ENCODE data around the gene KRTAP4-8. TPM values are rescaled to one million over a fixed set of nuclear protein-coding genes. Genes with fewer than 3 reads are reported as not detected.
"Not testable (repeated sequence)": the region's sequence is repeated elsewhere in the genome, so short reads cannot be mapped to it uniquely, and the experiment has no call there.

KRTAP4-8 gene
- total and polyA plus RNA-seq, 2 of the 13 experiments (the other 11 are each of a cell fraction or from before 2014, with no cell fraction given) = not detected

GRCh38 chr17:41101586-41102259 is 3.8 kb upstream of the KRTAP4-8 start, which contains the start of gene KRTAP4-16:
KRTAP4-16 (minus strand) TSS chr17:41102209; CDS start chr17:41102209, 0 bp downstream.
- ChIA-PET POLR2A (no interaction called here), CTCF (ENCODE audit: low intra/inter-chr PET ratio, low total read pairs) (no interaction called here)
- WGBS (ENCODE audit: low lambda C conversion rate) = 21% methylated on average over 10 of the region's 10 CpGs
- intact Hi-C loops (cut with micrococcal nuclease; ENCODE audit: unreplicated experiment) (no loop called here), in situ Hi-C loops (cut with HindIII; ENCODE audit: extremely low pct_ligation_motif_present, low pct_unique_long_range_greater_than_20kb) (no loop called here)
- peaks cover 0 to 11% of the 10 kb centered on the region in 2 experiments; a peak in 2 of 5 replicates for H3K27me3 ChIP-seq (ENCODE audit: control insufficient read depth in 1 of 2, insufficient read depth in 2 of 2, low read length in 2 of 2)
- no peak within 1 kb of the TSS for H3K27ac ChIP-seq (ENCODE audit: extremely low read length, insufficient read depth, low read length)
- no peak within 1 kb of the TSS for H2AFZ ChIP-seq (ENCODE audit: low read length)
- no TSS peak for BruUV-seq (replicated peaks)
- 0 out of 2 replicates have a peak, but pooled peaks have one; percentile 40 for TF ChIP-seq PCBP1 (IDR thresholded peaks at IDR 0.05; ENCODE audit: borderline replicate concordance, low read depth, low read length)
- no peak for TF ChIP-seq ZNF318 (CRISPR knock-in tag; IDR thresholded peaks at IDR 0.05)
- no peak within 1 kb of the TSS for H3K4me3 ChIP-seq (replicated peaks in 1 of 3; ENCODE audit: insufficient read depth in 1 of 3, low read depth in 2 of 3, low read length in 3 of 3)
- H3K36me3 ChIP-seq (replicated peaks in 1 of 2; ENCODE audit: control insufficient read depth in 1 of 2, insufficient read depth in 2 of 2, low read length in 2 of 2) = no peaks in the 10 kb centered on the region
- H3K79me2 ChIP-seq (ENCODE audit: insufficient read depth, low read length) = no peaks in the 10 kb centered on the region
- no peak for DNase-seq (ENCODE audit: low spot score)
- no peaks in the 10 kb centered on the region for H3K9me3 ChIP-seq (ENCODE audit: low read length)
- H3K9ac ChIP-seq (ENCODE audit: insufficient read depth, low read depth, low read length) = no peak within 1 kb of the TSS
- H4K20me1 ChIP-seq (ENCODE audit: insufficient read depth, low read length) = no peaks in the 10 kb centered on the region
- no peak for FAIRE-seq
- H3K4me2 ChIP-seq (ENCODE audit: low read depth, low read length) = no peak within 1 kb of the TSS
- no peak for ATAC-seq
- no peaks in the 10 kb centered on the region for H3K4me1 ChIP-seq (ENCODE audit: insufficient read depth, low read length)

GRCh38 chr17:41099682-41100480 is 1.9 kb upstream of the KRTAP4-8 start:
- H3K4me1 ChIP-seq (ENCODE audit: insufficient read depth, low read length); DNase-seq (ENCODE audit: low spot score); FAIRE-seq; H3K79me2 ChIP-seq (ENCODE audit: insufficient read depth, low read length); H3K27ac ChIP-seq (ENCODE audit: extremely low read length, insufficient read depth, low read length); H3K36me3 ChIP-seq (replicated peaks in 1 of 2; ENCODE audit: control insufficient read depth in 1 of 2, insufficient read depth in 2 of 2, low read length in 2 of 2); H2AFZ ChIP-seq (ENCODE audit: low read length); in situ Hi-C loops (cut with HindIII; ENCODE audit: extremely low pct_ligation_motif_present, low pct_unique_long_range_greater_than_20kb); H3K4me3 ChIP-seq (replicated peaks in 1 of 3; ENCODE audit: insufficient read depth in 1 of 3, low read depth in 2 of 3, low read length in 3 of 3); CTCF ChIA-PET (ENCODE audit: low intra/inter-chr PET ratio, low total read pairs); H3K4me2 ChIP-seq (ENCODE audit: low read depth, low read length); H3K9ac ChIP-seq (ENCODE audit: insufficient read depth, low read depth, low read length); H3K9me3 ChIP-seq (ENCODE audit: low read length); BruUV-seq (replicated peaks); POLR2A ChIA-PET; H4K20me1 ChIP-seq (ENCODE audit: insufficient read depth, low read length); intact Hi-C loops (cut with micrococcal nuclease; ENCODE audit: unreplicated experiment); ATAC-seq: not testable (repeated sequence)
- WGBS (ENCODE audit: low lambda C conversion rate) = 15% methylated on average over 7 of the region's 7 CpGs
- H3K27me3 ChIP-seq (ENCODE audit: control insufficient read depth in 1 of 2, insufficient read depth in 2 of 2, low read length in 2 of 2) = peaks cover 0 to 11% of the 10 kb centered on the region in 2 experiments; a peak in 2 of 5 replicates

Measured in HepG2 (cell line).